HG02798 (cell line): ENCODE measurements around the gene NELFB.

Experiments used
- ATAC-seq: cut with Tn5 transposase; IDR thresholded peaks from one replicate; pipeline ENCODE4 v1.9.1; 2021; ENCODE audit warnings: mild to moderate bottlenecking; ENCODE audit not compliant: unreplicated experiment, poor library complexity

The NELFB gene

DNA sequence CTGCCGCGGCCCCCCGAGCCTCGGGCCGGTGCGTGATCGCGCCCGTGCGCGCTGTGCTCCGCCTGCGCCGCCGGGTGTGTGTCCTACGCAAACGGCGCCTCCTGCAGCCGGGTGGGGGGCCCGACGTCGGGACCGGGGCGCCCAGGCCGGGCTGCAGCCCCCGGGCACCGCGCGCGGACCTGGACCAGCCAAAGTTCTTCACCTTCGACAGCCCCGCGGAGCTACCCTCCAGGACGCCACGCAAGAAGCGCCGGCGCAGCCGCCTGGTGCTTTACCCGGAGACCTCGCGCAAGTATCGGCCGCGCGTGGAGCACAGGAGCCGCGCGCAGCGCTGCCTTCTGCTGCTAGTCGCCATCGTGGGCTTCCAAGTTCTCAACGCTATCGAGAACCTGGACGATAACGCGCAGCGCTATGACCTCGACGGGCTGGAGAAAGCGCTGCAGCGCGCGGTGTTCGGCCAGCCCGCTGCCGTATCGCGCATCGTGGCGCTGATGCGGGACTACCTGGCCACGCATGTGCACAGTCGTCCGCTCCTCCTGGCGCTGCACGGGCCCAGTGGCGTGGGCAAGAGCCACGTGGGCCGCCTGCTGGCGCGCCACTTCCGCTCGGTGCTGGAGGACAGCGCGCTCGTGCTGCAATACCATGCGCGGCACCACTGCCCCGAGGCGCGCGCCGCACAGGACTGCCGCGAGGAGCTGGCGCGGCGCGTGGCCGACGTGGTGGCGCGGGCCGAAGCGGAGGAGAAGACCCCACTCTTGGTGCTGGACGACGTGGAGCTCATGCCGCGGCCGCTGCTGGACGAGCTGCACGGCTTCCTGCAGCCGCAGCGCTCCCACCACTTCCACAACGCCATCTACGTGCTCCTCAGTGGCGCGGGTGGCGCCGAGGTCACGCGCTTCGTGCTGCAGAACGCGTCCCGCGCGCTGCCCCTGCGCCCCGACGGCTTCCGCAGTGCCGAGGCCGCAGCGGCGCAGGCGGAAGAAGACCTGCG is 23.9 kb downstream of the NELFB start:
- ATAC-seq: no peak

DNA sequence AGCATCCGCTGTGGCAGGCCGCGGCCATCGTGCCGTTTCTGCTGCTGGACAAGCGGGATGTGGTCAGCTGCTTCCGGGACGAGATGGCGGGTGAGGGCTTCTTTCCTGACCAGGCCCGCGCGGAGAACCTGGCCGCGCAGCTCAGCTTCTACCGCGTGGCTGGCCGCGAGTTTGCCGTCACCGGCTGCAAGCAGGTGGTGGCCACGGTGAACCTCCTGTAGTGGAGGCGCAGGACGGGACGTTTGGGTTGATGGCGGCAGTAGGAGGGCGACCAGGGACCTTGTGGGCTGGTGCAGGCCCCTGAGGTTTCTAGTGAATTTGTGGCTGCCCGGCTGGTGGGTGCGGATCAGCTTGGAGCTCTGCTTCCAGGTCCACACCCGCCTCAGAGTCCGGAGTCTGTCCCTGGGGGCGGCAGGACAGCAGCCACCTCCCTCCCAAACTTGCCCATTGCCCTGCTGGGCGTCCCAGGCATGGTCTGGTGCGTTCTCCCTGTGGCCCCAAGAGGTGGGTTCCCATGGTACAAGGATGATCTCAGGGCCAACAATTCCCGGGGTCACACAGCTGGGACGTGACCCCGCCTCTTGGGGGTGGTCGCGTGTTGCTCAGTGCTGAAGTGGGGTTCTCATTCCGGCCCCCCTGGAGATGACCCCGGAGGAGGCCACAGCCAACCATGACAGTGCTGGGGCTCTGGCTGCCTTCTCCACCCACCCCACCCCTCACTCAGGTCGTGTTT is 24.8 kb downstream of the NELFB start:
- no peak for ATAC-seq

DNA sequence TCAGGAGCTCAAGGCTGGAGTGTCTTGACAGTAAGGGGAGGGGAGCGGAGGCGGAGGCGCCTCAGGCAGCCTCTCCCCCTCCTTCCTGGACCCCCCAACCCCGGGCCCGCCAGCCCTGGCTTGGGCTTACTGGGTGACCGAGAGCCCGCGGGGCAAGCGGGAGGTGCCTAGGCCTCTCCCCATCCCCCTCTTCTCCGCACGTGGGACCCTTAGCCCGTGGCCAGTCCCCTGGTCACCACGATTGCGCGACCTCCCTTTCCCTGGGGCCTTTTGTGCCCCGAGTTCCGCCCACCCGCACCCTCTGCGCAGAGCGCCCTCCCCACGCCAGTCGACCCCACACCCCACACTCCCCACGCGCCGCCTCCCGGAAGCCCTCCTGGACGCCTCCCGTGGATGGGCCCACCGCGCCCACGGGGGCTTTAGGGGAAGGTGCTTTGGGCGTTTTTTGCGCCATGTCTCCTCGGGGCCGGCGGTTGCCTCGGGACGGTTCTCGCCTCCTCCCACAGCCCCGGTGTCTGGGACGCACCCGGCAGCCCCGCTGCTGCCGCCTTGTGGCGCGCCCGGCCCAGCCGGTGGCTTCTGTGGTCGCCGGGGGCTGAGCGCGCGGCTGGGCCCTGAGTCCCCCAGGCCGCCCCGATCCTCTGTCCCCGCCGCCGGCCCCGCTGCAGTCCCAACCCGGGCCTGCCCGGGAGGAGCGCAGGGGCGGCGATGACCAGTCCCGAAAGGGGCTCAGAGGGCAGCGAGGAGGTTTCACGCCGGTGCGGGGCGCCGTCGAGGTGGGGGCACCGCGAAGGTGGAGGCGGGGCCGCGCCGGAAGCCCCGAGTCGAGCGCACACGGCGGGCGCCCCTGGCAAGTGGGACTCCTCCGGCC is 25.6 kb downstream of the NELFB start:
- no peak for ATAC-seq

DNA sequence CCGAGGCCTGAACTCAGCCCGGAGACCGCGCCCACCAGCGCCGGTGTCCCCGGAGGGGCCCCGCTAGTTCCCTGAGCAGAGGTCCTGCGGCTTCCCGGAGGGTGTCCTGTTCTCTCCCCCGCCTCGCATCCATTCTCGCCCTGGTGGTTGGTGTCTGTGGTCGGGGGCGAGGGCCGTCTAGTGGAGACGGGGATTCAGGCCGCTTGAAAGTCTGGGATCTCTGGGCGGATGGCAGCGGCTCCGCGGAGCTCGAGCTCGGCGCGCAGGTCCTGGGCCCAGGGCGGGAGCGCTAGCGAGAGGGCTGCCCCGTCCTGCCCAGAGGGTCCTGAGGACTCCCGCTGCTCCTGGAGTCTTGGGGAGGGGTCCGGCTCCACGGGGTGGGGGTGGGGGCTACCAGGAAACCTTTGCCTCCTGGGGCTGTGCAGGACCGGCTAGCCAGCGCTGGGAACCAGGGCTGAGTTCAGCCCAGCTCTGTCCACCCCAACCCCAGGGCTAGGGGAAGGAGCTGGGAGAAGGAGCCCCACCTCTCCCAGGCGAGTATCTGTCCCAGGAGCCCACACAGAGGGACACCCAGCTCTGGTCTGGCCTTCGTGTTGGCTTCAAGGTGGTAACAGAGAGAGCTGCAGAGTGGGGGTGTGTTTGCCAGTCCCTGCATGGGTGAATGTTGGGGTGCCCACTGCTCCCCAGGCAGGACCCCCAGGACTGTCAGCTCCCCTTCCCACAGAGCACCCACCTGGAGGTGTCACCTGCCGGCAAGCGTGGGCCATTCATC is 26.4 kb downstream of the NELFB start:
- no peak for ATAC-seq

DNA sequence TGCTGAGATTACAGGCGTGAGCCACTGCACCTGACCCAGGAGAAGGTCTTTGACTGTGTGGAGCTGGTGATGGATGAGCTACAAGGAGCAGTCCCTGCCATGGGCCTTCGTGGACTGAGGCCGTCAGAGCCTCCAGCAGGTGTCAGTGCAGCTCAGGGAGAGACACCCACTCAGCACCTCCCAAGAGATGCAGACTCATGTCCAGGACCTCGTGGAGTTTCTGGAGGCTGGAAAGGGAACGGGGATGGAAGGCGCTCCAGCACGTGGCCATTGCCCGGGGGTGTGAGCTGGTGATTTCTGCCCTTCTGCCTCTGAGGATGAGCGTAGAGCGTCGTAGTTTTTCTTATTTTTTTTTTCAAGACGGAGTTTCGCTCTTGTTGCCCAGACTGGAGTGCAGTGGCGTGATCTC is 31.9 kb downstream of the NELFB start:
- ATAC-seq: no peak

DNA sequence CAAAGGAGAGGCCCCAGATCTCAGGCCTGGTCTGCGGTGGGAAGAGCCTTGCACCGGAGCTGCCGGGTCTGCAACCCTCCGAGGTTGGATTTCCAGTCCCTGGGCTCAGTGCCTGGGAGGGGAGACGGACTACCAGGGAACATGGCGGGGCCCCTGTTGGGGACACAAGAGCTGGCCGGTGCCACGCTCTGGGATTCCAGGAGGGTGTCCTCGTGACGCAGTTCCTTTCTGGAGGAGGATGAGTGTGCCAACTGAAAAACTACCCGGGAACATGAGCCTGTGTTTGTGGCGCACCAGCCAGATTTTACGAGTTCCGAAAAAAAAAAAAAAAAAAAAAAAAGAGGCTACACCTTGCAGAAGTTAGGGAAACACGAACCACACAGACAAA is 38.0 kb downstream of the NELFB start:
- ATAC-seq: no peak

DNA sequence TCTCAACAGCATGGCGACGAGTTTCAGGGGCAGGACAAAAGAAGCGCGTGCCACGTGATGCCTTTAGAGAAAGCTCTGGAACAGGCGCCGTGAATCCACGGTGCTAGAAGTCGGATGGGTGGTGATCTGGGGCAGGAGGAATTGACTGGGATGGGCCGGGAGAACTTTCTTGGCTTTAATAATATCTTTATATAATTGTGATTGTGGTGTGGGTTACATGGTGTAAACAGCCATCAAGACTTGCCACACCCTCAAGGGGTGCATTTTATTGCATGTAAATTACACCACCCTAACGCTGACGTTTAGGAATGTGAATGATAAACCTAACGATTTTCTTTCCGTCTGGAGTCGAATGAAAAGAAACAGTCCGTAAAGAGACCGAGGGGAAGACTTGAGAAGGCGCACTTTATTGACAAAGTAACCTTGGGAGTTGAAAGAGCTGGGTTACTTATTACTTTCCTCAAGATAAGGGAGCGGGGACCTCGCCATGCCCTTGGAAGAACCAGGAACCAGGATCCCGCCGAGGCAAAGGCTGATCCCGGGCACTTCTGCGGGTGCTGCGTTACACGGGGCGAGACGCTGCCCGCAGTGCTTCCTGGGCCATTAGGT is 38.5 kb downstream of the NELFB start:
- no peak for ATAC-seq

DNA sequence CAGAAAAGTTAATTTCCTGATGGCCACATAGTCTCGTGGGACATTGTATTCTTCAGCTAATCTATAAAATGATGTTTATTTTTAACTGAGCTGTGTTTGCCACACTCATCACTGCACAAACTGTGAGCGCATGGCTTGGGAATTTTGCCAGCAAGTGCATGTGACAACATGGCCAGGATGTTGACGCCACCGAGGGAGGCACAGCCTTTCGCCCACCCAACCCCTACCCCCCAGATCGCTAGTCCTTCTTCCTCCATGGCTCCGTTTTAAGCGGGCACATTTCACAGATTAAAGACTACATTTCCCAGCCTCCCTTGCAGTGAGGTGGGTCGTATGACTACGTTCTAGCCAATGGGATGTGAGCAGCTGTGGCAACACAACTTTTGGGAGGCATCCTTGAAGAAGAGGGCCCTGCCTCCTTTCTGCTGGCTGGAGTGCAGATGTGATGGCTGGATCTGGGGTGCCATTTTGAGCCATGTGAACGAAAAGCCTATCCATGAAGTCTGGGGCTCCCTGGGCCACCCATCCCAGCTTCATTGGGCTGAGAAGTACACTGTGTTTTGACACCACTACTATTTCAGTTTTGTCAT is 39.1 kb downstream of the NELFB start:
- ATAC-seq: no peak

DNA sequence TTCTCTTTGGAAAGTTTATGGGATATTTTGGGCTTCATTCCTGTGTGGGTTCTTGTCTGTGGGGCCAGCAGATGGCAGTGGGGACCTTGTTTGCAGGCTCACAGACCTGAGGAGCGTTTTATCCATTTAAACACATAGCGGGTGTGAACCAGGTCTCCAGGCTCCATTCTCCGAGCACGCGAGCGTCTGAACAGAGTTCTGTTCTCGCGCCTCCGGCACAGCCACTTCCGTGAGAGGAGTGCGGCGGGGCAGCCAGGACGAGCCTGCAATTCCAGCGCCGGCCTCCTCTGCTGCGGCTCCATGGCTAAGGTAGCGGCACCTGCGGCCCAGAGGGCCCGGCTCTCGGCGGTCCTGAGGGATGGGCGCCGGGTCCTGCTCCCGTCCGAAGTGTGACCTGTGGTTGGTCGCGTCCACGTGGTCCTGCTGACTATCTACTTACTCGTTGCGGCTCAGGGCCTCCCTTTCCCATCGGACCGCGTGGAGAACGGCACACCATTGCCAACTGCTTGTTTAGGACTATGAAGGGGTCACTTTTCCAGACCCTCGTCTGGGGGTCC is 39.6 kb downstream of the NELFB start:
- no peak for ATAC-seq

DNA sequence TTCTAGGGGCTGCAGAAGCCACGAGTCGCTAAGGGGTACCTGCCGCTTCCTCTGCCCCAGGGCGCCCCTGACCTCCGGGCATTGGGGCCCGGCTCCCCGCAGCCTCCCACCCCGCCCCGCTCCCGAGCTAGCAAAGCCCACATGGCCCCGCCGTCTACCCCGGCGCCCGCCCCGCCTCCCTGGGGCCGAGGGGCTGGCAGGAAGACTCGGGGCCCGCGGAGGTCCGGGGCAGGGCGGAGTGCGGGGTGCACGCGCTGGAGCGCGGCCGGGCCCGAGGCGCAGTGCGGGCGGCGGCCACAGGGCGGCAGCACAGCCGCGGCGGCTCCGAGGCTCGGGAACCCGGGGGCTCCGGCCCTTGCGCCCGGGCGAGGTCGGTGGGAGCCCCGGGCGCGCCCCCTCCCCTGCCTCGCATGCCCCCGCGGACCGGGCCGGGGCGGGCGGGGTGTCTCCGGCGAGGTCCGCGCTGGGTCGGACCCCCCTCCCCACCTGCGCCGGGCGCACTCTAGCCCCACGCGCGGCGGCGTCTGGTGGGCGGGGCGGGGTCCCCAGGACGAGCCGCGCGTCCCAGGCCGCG is 40.2 kb downstream of the NELFB start:
- peak; percentile 40 for ATAC-seq

DNA sequence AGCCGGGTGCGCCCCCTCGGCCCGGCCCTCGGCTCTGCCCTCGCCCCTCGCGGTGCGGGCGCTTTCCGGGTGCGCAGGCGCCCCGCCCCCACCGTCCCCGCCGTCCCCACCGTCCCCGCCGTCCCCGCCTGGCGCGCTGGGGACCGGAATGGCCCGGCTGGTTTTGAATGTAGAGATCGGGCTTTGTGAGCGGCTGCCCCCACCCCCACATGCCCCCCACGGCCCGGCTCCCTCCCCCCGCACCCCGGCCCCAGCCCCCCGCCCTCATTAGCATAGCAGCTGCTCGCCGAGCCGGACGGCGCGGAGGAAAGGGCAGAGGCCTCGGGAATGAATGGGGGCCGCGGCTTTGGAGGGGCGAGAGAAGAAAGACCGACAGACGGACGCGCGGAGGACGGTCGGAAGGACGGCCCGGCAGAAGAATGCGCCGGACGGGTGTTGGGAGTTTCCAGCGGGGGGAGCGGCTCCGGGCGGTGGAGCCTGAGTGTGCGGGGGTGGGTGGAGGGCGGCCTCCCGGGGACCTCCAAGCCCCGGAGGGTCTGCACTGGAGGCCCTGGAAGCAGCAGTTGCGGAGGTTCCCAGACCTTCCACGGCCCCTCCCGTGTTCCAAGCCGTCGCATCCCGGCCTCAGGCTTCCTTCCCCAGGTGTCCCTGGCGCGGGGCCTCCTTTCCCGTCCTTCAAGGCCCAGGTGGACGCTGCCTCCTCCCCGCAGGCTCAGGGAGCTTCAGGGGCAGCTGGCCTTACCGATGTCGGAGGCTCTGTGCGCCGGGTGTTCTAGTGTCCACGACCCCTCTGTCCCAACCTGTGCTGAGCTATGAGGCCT is 40.9 kb downstream of the NELFB start:
- no peak for ATAC-seq

DNA sequence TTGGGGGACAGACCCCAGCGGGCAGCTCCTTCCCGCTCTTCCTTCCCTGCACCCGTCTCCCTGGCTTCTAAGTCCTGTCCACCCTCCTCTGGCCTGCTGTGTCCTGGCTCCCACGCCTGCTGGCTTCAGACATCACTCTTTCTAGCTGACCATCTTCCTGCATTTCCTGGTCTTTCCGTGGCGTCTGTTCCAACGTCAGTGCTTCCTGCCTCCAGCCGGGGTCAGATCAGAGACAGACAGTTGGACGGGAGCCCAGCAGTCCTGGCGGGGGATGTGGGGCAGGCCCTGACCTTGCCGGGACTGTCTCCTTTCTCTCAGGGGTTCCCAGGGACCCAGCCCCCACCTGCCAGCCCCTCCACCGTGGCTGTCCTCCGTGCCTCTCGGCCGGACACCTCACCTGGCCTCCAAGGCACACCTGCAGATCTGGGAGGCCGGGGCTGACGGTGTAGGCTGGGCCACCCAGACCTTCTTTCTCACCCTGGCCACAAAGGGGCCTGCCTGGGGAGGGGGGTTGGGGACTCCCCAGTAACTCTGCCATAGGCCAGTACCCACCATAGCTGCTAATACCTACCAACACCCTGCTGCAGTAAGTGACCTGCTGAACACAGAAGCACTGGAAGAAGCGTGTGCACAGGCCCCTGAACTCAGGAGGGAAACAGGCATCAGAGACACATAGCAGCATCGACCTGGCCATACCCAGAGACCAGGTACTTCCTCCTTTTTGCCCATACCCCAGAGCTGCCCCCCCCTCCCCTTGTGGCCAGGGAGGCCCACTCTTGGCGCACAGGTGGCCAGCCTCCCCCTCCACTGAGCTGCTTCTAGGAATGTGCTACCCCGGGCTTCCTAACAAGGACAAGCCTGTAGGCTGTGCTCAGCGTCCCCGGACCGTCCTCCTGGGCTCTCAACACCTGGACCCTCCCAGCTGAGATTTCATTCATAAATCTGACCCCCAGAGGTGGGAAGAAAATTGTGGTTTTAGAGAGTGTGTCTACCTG is 41.8 kb downstream of the NELFB start:
- ATAC-seq: no peak

DNA sequence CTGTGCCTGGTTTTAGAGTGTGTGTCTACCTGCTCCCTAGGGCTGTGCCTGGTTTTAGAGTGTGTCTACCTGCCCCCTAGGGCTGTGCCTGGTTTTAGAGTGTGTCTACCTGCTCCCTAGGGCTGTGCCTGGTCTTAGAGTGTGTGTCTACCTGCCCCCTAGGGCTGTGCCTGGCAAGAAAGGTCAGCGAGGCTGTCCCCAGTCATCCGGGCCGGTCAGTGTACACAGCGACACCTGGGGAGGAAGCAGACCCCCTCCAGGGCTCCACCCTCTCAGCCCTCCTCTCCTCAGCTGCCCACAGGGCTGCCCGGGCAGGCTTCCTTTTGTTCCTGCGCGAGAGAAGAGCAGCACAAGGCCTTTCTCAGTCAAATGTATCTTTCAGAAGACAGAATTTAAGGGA is 42.8 kb downstream of the NELFB start:
- ATAC-seq: no peak

DNA sequence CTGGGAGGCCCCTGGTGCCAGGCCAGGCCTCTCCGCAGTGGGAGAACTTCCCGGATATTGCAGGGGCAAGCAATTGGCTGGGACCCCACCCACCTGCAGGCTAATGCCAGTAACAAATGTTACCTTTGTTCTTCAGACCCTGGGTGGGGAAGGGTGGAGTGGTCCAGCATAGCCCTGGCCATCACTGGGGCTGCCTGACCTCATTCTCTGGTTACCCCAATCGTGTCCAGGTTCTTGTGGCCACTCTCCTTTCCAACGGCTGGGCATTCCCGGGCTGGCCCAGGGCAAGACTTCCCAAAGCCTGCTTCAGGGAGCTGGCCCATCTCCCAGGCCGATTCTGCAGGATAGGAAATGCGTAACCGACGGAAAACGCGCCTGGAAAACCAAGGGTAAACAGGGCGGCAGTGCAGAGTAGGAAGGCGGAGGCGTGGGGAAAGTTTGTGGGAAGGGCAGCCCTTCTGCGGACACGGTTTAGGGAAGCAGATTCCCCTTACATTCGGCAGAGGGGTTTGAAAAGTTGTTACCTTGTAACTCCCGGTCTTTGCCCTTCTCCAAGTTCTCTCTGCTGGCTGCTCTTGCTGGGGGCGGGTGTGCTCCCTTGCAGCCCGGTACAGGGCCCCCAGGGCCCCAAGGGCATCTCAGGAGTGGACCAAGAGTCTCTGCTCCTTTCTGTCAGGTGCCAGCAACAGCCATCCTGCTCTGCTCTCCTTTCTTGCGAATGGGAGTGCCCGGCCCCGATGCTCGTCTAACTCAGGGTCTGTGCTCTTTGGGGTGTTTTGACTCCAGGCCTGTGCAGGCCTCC is 43.5 kb downstream of the NELFB start:
- no peak for ATAC-seq

DNA sequence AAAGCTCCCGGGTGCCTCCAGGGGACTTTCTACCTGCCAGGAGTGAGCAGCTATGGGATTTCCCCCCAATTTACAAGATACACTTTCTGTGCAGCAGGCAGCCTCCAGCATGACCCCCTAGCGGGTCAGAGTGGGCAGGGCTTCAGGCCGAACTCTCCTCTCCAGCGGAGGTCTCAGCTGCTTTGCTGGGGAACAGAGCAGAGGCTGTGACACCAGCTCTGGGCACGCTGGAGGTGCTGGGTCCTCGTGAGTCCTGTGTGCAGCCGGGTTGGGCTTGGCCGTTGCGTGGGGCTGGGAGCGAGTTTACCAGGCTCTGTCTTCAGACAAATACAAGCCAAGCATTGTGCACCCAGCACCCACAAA is 44.1 kb downstream of the NELFB start:
- no peak for ATAC-seq

DNA sequence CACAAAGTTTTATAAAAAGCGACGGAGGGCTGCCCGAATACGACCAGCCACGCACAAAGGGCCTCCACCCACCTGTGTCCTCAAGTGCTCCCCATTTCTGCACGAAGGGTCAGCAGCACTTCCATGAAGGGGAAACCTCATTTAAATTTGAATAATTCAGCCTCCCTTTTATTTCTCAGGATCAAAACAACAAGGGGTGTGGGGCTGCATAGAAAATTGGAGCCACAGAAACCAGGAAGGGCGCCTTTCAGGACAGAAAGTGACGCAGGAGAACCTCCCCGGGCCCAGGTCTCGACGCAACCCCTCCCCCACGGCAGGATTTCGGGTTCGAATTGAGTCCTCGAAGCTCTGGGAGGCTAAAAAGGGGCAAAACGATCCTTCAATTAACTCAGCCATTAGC is 44.8 kb downstream of the NELFB start:
- ATAC-seq: no peak
